Measurements from ENCODE around the gene C14orf119. TPM values are rescaled to one million over a fixed set of nuclear protein-coding genes. Genes with fewer than 3 reads are reported as not detected.

C14orf119 gene
- total RNA-seq, 1 experiment from 2014 or later = 65.1 TPM

DNA sequence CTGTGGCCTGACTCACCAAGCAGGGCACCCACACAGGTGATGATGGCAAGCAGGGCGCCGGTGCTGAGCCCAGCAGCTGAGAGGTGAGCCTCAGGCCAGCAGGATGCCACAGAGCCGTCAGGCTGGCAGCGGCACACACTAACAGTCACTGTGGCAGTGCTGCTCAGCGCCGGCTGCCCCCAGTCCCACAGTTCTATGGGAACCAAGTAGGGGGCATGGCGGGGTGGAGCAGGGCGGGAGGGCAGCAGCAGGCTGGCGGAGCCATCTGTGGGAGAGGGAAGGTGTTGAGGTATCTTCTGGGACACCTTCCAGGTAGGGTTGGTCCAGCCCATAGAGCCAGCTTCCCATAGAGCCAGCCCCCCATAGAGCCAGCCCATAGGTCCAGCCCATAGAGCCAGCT is 46.3 kb upstream of the C14orf119 start:
- Histone ChIP-seq H2BK120ac (ENCODE audit: low read depth, low read length, poor library complexity, severe bottlenecking) (no peak overlapping the region), H4K91ac (ENCODE audit: insufficient read length, low read depth, low read length) (no peak overlapping the region), H2AFZ (ENCODE audit: low read length) (no peak overlapping the region), H3K79me1 (ENCODE audit: insufficient read depth, low read depth, low read length, poor library complexity, severe bottlenecking) (no peaks in the 10 kb centered on the region), H4K8ac (replicated peaks; ENCODE audit: insufficient read length, low read depth, low read length) (no peak overlapping the region), H3K4me2 (ENCODE audit: insufficient read depth, insufficient read length, low read length) (no peak overlapping the region), H2BK12ac (ENCODE audit: insufficient read length, low read depth, low read length) (no peak overlapping the region), H3K27me3 (ENCODE audit: insufficient read depth, low read length) (no peaks in the 10 kb centered on the region), H3K9ac (ENCODE audit: extremely low read depth, insufficient read length, low read length) (no peak overlapping the region), H2BK15ac (ENCODE audit: low read depth, low read length) (no peak overlapping the region), H2BK5ac (ENCODE audit: insufficient read length, low read length) (no peak overlapping the region), H3K79me2 (ENCODE audit: insufficient read depth, low read length) (no peaks in the 10 kb centered on the region), H4K5ac (ENCODE audit: insufficient read length, low read depth, low read length) (no peak overlapping the region), H2BK20ac (ENCODE audit: low read depth, low read length, poor library complexity, severe bottlenecking) (no peak overlapping the region), H2AK5ac (ENCODE audit: insufficient read length, low read length) (no peak overlapping the region), H3K23ac (ENCODE audit: insufficient read length, low read depth, low read length) (no peak overlapping the region), H4K20me1 (ENCODE audit: control insufficient read depth, insufficient read depth, insufficient read length) (no peaks in the 10 kb centered on the region), H3K9me3 (ENCODE audit: control insufficient read depth, low read depth, low read length) (no peaks in the 10 kb centered on the region), H3T11ph (ENCODE audit: low read length) (no peak overlapping the region), H3K4me1 (ENCODE audit: insufficient read depth, low read length) (no peaks in the 10 kb centered on the region), H3K27ac (ENCODE audit: insufficient read length, low read depth, low read length) (no peak overlapping the region), H3K4ac (ENCODE audit: low read depth, low read length) (no peak overlapping the region), H3K23me2 (ENCODE audit: insufficient read length, low read depth, low read length, poor library complexity, severe bottlenecking) (no peaks in the 10 kb centered on the region), H3K14ac (ENCODE audit: insufficient read depth, low read length) (no peak overlapping the region), H3K56ac (ENCODE audit: insufficient read length, low read depth, low read length) (no peak overlapping the region), H3K18ac (ENCODE audit: insufficient read length, low read depth, low read length) (no peak overlapping the region)
- peaks cover 10 to 34% (median 20%) of the 10 kb centered on the region in 3 experiments for H3K36me3 Mint-ChIP-seq (ENCODE audit: insufficient read depth in 1 of 3, low read depth in 3 of 3)
- H3K9me3 Mint-ChIP-seq = no peaks in the 10 kb centered on the region
- no peak overlapping the region for H3K4me3 Mint-ChIP-seq
- 0 out of 2 replicates have a peak, but pooled peaks cover 1% of the 10 kb centered on the region for H3K27me3 Mint-ChIP-seq (ENCODE audit: low read depth)
- H3K4me1 Mint-ChIP-seq = peaks cover 4 to 17% of the 10 kb centered on the region in 2 experiments
- no peak overlapping the region for H3K27ac Mint-ChIP-seq
- no CpG with 5 or more reads among the region's 9 CpGs for WGBS (ENCODE audit: extremely low coverage, insufficient read length, low lambda C conversion rate)
- no peak for TF ChIP-seq CTCF (conservative IDR thresholded peaks at IDR 0.05)
- no peak for DNase-seq

Data from H9 (cell line).